ENCODE measurements around the gene MX2.

- TF ChIP-seq CTCF (IDR thresholded peaks at IDR 0.05; ENCODE audit: low read depth, low read length, missing input control): no peak
- TF ChIP-seq SP1 (IDR thresholded peaks at IDR 0.05): no peak
- TF ChIP-seq JUND (IDR thresholded peaks at IDR 0.05): no peak
- TF ChIP-seq REST (IDR thresholded peaks at IDR 0.05): no peak
- no peak for TF ChIP-seq TAF1 (conservative IDR thresholded peaks at IDR 0.05)
- no peak for TF ChIP-seq YY1 (IDR thresholded peaks at IDR 0.05)
- no peak for TF ChIP-seq RAD21 (IDR thresholded peaks at IDR 0.05)
- TF ChIP-seq FOXA1 (IDR thresholded peaks at IDR 0.05): no peak
- TF ChIP-seq HNF4G (IDR thresholded peaks at IDR 0.05): no peak
- no peak for TF ChIP-seq FOXA2 (IDR thresholded peaks at IDR 0.05)
- TF ChIP-seq MAX (IDR thresholded peaks at IDR 0.05): no peak
- no peak for TF ChIP-seq GABPA (IDR thresholded peaks at IDR 0.05 in 1 of 2, conservative IDR thresholded peaks at IDR 0.05 in 1 of 2)
- TF ChIP-seq EGR1 (IDR thresholded peaks at IDR 0.05; ENCODE audit: low read depth in 2 of 2): no peak
- no peak for TF ChIP-seq ATF3 (IDR thresholded peaks at IDR 0.05)
Observed at GRCh38 chr21:41428311-41428710, 66.5 kb downstream of the MX2 start.
